ENCODE data around the gene XKR8.

DNA sequence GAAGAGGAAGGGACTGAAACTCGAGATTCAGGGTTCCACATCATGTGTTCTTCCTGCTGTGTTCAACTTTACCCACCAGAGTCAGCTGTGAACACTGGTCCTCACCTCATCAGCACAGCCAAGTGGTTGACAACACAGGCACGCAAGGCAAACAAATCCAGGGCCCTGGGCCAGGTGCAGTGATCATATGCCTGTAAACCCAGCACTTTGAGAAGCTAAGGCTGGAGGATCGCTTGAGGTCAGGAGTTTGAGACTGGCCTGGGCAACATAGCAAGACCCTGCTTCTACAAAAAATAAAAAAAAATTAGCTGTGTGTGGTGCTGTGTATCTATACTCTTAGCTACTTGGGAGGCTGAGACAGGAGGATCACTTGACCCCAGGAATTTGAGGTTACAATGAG, 8.4 kb upstream of the XKR8 start:
- no peak for TF ChIP-seq YY1 (IDR thresholded peaks at IDR 0.05; ENCODE audit: insufficient read depth, insufficient read length)
- TF ChIP-seq ZNF274 (IDR thresholded peaks at IDR 0.05; ENCODE audit: low read depth, low read length): no peak

Measured in NT2/D1 (cell line).